Peyer's patch (tissue), 4 donors: ENCODE results near the gene FAM83F.

ENCODE experiments used
- POLR2A ChIP-seq, 2 donors: fragments of 450-650 bp; IDR thresholded peaks; one replicate each; pipeline ENCODE4 v1.5.1; 2017; ENCODE audit warnings: antibody characterized with exemption in 2 of 2, mild to moderate bottlenecking in 2 of 2, moderate library complexity in 2 of 2
- TF ChIP-seq, protein P1 (sequence below), 6 experiments: fragments of 450-650 bp in 4 of 6; fragments of 200-600 bp in 2 of 6; sonication (generic) in 1 of 6; IDR thresholded peaks; one replicate each; pipeline ENCODE4 v1.5.1; 2017 to 2019; ENCODE audit warnings: antibody characterized with exemption in 6 of 6, mild to moderate bottlenecking in 3 of 6, moderate library complexity in 1 of 6

GRCh38 chr22:40000171-40000570, 5.4 kb downstream of the FAM83F start:
- TF ChIP-seq, protein P1, sequence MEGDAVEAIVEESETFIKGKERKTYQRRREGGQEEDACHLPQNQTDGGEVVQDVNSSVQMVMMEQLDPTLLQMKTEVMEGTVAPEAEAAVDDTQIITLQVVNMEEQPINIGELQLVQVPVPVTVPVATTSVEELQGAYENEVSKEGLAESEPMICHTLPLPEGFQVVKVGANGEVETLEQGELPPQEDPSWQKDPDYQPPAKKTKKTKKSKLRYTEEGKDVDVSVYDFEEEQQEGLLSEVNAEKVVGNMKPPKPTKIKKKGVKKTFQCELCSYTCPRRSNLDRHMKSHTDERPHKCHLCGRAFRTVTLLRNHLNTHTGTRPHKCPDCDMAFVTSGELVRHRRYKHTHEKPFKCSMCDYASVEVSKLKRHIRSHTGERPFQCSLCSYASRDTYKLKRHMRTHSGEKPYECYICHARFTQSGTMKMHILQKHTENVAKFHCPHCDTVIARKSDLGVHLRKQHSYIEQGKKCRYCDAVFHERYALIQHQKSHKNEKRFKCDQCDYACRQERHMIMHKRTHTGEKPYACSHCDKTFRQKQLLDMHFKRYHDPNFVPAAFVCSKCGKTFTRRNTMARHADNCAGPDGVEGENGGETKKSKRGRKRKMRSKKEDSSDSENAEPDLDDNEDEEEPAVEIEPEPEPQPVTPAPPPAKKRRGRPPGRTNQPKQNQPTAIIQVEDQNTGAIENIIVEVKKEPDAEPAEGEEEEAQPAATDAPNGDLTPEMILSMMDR (IDR thresholded peaks at IDR 0.05) = no peak
- no peak for TF ChIP-seq POLR2A (IDR thresholded peaks at IDR 0.05)
